Upper lobe of left lung (tissue), 4 donors: ENCODE data around the gene UBE2I.
"Not testable (repeated sequence)": the region's sequence is repeated elsewhere in the genome, so short reads cannot be mapped to it uniquely, and the experiment has no call there.

Source experiments
- POLR2A ChIP-seq, 4 donors: fragments of 450-650 bp; IDR thresholded peaks; one replicate each; pipeline ENCODE4 v1.5.1; 2016 to 2017; ENCODE audit warnings: antibody characterized with exemption in 4 of 4, mild to moderate bottlenecking in 2 of 4
- POLR2AphosphoS5 ChIP-seq, 2 donors: sonication (generic); formaldehyde crosslinking; IDR thresholded peaks; one replicate each; pipeline ENCODE4 v1.5.1; 2017; ENCODE audit warnings: antibody characterized with exemption in 2 of 2
- TF ChIP-seq, protein P1 (sequence below), 6 experiments: fragments of 450-650 bp in 4 of 6; fragments of 200-600 bp in 2 of 6; sonication (generic) in 2 of 6; IDR thresholded peaks; one replicate each; pipeline ENCODE4 v1.5.1; 2016 to 2019; ENCODE audit warnings: antibody characterized with exemption in 6 of 6

DNA sequence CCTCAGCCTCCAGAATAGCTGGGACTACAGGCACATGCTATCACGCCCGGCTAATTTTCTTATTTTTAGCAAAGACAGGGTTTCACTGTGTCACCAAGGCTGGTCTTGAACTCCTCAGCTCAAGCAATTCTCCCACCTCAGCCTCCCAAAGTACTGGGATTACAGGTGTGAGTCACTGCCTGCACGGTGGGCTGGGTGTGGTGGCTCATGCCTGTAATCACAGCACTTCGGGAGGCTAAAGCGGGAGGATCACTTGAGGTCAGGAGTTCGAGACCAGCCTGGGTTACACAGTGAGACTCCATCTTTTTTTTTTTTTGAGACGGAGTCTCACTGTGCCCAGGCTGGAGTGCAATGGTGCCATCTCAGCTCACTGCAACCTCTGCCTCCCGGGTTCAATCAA is 16.6 kb upstream of the UBE2I start:
- TF ChIP-seq, protein P1, sequence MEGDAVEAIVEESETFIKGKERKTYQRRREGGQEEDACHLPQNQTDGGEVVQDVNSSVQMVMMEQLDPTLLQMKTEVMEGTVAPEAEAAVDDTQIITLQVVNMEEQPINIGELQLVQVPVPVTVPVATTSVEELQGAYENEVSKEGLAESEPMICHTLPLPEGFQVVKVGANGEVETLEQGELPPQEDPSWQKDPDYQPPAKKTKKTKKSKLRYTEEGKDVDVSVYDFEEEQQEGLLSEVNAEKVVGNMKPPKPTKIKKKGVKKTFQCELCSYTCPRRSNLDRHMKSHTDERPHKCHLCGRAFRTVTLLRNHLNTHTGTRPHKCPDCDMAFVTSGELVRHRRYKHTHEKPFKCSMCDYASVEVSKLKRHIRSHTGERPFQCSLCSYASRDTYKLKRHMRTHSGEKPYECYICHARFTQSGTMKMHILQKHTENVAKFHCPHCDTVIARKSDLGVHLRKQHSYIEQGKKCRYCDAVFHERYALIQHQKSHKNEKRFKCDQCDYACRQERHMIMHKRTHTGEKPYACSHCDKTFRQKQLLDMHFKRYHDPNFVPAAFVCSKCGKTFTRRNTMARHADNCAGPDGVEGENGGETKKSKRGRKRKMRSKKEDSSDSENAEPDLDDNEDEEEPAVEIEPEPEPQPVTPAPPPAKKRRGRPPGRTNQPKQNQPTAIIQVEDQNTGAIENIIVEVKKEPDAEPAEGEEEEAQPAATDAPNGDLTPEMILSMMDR (IDR thresholded peaks at IDR 0.05): not testable (repeated sequence)
- not testable (repeated sequence) for TF ChIP-seq POLR2AphosphoS5, POLR2A (IDR thresholded peaks at IDR 0.05)
